Astrocyte of the spinal cord (primary cell): Measurements from ENCODE around the gene TOX2.

Experiments used
- DNase-seq: peaks from one replicate; pipeline ENCODE4 v3.0.0; 2011; ENCODE audit warnings: low read depth, low spot score
- H3K4me3 ChIP-seq: 2 replicates; pipeline ENCODE4 v1.5.1; 2011; ENCODE audit warnings: low read depth, mild to moderate bottlenecking, low read length, moderate library complexity
- CTCF ChIP-seq: IDR thresholded peaks from 2 replicates; pipeline ENCODE4 v1.5.1; 2012; ENCODE audit warnings: low read depth, mild to moderate bottlenecking, low read length, inconsistent platforms
- in situ Hi-C: cut with HindIII; loops from 2 replicates; pipeline ENCODE4 v1.10.0; 2017; ENCODE audit warnings: low sequenced_read_pairs

The TOX2 gene

GRCh38 chr20:43983904-43984361, 69.3 kb downstream of the TOX2 start:
- in situ Hi-C loops: no loop called here
- H3K4me3 ChIP-seq: no peak overlapping the region
- no peak for DNase-seq
- TF ChIP-seq CTCF: no peak

GRCh38 chr20:43984587-43984986, 69.9 kb downstream of the TOX2 start:
- H3K4me3 ChIP-seq: no peak overlapping the region
- in situ Hi-C loops: no loop called here
- no peak for TF ChIP-seq CTCF
- no peak for DNase-seq

- no peak for DNase-seq
- in situ Hi-C loops: no loop called here
- TF ChIP-seq CTCF: no peak
- H3K4me3 ChIP-seq: no peak overlapping the region
Measured at GRCh38 chr20:43985121-43985520, 70.5 kb downstream of the TOX2 start.

GRCh38 chr20:43985608-43986316, 71.1 kb downstream of the TOX2 start:
- no peak overlapping the region for H3K4me3 ChIP-seq
- in situ Hi-C loops: no loop called here
- no peak for TF ChIP-seq CTCF
- DNase-seq: no peak

GRCh38 chr20:43987018-43987417, 72.4 kb downstream of the TOX2 start:
- no peak for DNase-seq
- no peak for TF ChIP-seq CTCF
- in situ Hi-C loops: no loop called here
- no peak overlapping the region for H3K4me3 ChIP-seq

GRCh38 chr20:43987531-43987930, 72.9 kb downstream of the TOX2 start:
- DNase-seq: no peak
- in situ Hi-C loops: no loop called here
- no peak overlapping the region for H3K4me3 ChIP-seq
- no peak for TF ChIP-seq CTCF
